ENCODE measurements around the gene JUNB.
A peak's percentile ranks its signal among the peaks of the same experiment; 100 is the strongest.
"Not testable (repeated sequence)": the region's sequence is repeated elsewhere in the genome, so short reads cannot be mapped to it uniquely, and the experiment has no call there.

The JUNB gene

GRCh38 chr19:12804051-12804450 lies 12.8 kb downstream of the JUNB start:
- no peak for DNase-seq

DNA sequence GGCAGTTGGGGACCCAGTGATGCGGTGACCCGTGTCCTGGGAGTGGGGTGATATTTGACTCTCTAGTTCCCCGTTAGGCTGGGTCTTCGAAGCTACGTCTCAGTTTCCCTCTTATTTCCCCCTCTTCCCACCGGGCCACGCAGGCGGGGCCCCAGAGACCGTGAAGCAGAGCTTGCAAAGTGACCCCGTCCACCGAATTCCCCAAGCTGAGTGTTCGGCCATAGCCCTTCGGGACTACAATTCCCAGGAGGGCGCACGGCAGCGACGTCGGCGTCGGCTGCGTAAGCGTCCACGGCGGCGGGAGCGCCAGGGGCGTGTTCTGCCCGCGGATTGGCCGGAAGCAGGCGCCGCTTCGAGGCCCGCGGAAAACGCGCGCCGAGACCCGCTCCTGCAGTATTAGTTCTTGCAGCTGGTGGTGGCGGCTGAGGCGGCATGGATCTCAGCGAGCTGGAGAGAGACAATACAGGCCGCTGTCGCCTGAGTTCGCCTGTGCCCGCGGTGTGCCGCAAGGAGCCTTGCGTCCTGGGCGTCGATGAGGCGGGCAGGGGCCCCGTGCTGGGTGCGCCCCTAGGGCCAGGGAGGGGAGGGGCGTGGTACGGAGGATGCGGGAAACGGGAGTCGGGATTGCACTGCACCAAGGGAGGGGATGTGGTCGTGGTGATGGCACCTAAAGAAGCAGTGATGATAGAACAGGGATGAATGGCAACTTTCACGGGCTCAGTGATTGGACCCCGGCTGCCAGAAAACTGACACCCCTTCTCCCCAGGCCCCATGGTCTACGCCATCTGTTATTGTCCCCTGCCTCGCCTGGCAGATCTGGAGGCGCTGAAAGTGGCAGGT lies 15.2 kb downstream of the JUNB start, which contains the start of gene RNASEH2A:
RNASEH2A (plus strand) TSS at position 343 of the 840 bp plus-strand sequence; CDS start at position 433, 90 bp downstream.
- DNase-seq, result peak; percentile 64 to 86 (median 72)

DNA sequence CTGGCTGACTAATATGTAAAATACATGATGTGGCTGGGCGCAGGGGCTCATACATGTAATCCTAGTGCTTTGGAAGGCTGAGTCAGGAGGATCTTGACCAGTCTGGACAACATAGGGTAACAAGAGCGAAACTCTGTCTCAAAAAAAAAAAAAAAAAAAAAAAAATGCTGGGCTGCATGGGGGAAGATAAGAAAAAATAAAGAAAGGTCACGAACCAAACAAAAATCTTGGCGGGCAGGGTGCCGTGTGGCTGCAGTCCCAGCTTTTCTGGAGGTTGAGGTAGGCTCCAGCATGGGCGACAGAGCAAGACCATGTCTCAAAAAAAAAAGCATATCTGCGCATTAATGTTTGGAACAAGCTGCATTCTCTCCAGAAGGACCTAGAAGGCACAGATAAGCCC lies 23.8 kb downstream of the JUNB start:
- no peak for DNase-seq

DNA sequence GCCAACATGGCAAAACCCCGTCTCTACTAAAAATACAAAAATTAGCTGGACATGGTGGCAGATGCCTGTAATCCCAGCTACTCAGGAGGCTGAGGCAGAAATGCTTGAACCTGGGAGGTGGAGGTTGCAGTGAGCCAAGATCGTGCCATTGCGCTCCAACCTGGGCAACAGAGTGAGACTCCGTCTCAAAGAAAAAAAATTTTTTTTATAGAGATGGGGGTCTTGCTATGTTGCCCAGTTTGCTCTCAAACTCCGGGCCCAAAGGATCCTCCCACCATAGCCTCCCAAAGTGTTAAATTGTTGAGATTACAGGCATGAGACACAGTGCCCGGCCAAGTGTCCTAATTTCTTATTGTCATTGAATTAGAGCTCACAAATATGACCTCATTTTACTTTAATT lies 25.9 kb downstream of the JUNB start:
- DNase-seq, result not testable (repeated sequence)

DNA sequence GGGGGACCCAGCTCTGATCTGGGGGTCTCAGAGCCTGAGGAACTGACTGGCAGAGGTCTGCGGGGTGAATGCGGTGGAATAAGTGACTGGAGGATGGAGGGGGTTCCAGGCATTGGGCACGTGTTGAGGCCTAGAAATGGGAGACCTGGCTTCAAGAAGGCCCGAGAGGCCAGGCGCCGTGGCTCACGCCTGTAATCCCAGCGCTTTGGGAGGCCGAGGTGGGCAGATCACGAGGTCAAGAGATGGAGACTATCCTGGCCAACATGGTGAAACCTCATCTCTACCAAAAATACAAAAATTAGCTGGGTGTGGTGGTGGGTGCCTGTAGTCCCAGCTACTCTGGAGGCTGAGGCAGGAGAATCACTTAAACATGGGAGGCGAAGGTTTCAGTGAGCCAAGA lies 26.5 kb downstream of the JUNB start:
- DNase-seq, result not testable (repeated sequence)

- DNase-seq, result no peak
Measured at GRCh38 chr19:12821761-12822160, 30.5 kb downstream of the JUNB start.

- no peak for DNase-seq
Measured at GRCh38 chr19:12825254-12826131, 34.2 kb downstream of the JUNB start.

GRCh38 chr19:12828494-12828893 lies 37.2 kb downstream of the JUNB start:
- no peak for DNase-seq

DNA sequence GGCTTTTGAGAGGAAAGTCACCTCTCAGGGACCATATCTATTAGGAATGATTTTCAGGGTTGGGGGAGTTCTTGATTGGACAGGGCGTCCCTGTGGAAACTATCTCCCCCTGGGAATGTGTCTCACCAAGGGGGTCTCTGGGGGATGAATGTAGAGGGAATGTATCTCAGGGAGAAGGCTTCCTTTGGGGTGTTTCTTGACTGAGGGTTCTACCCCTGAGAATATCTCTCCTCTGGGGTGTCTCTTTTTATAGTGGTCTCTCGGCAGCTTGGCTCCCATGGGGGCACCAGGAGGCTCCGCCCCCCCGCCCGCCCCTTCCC lies 42.1 kb downstream of the JUNB start:
- DNase-seq, result no peak

- DNase-seq, result no peak
Measured at GRCh38 chr19:12833738-12834565, 42.7 kb downstream of the JUNB start.

DNA sequence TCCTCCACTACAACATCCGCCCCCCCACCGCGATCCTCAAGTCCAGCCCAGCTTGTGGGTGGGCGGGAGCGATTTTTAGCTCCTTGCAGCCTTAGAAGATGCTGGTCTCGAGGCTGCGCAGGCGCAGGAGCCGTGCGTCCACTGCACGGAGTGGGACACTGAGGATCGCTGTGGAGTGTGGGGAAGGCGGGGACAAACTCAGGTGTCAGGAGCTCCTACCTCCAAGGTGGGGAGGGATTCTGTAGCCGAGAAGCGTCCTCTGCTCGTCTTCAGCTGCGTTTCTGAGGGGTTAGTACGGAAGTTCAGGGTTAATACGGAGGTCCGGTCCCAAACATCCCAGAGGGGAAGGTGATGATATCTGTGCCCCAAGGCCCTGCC lies 43.3 kb downstream of the JUNB start, which contains the start of gene RTBDN:
RTBDN (minus strand) TSS at position 14 of the 378 bp plus-strand sequence. CDS start 4,600 bp downstream, outside the sequence.
- DNase-seq, result no peak

DNA sequence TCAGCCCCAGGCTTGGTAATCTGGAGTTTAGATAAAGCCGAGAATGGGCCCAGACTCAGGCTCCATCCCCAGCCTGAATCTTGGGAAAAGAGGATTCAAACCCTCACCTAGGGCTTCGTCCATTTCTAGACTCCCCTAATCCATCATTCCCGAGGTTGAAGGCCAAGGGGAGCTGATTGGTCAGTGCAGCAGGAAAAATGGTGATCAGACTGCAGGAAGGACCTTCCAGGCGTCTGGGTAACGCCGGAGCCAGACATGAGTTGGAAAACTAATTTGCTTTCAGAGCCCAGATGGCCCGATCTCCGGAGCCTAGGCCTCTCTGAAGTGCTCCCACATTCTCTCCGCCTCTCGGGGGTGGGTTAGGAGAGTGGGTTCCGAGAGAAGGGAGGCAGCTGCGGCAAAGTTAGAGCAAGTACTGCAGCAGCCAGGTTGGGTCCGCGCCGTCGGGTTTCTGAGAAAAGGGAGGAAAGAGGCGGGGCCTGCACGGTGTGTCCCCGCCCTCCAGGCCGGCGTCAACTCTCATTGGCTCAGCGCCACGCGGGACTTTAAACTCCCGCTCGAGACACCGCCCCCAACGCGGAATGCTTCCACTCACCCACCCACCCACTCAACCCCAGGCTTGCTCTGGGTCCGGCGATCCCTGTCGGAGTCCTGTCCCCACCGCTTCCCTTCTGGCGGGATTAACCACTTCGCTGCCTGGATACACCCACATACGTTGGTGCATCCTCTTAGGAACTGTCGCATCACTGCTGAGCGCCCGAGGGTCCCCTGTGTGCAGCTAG lies 43.9 kb downstream of the JUNB start:
- DNase-seq, result no peak

- DNase-seq, result no peak
Measured at GRCh38 chr19:12836529-12836863, 45.2 kb downstream of the JUNB start.

- no peak for DNase-seq
Measured at GRCh38 chr19:12837225-12837624, 45.9 kb downstream of the JUNB start.

- DNase-seq, result peak in 1 of 4 experiments; percentile 37
Measured at GRCh38 chr19:12838182-12838885, 47.0 kb downstream of the JUNB start, which contains the start of gene MAST1. Gene MAST1, plus strand, starts transcription at chr19:12838515. Its CDS starts 58 bp downstream, at chr19:12838573.

GRCh38 chr19:12838886-12839756 lies 47.8 kb downstream of the JUNB start:
- no peak for DNase-seq

- DNase-seq, result no peak
Measured at GRCh38 chr19:12840091-12841079, 49.1 kb downstream of the JUNB start.

- no peak for DNase-seq
Measured at GRCh38 chr19:12841094-12841493, 49.8 kb downstream of the JUNB start.

- no peak for DNase-seq
Measured at GRCh38 chr19:12842511-12842910, 51.2 kb downstream of the JUNB start.
